GM12891 (cell line): ENCODE data around the gene SMC4.

Source experiments
- PAX5 ChIP-seq: IDR thresholded peaks from 2 replicates; pipeline ENCODE4 v1.6.1; 2011; ENCODE audit warnings: low read length, moderate library complexity, mild to moderate bottlenecking; ENCODE audit not compliant: insufficient read depth, severe bottlenecking
- POLR2A ChIP-seq: IDR thresholded peaks from 2 replicates; pipeline ENCODE4 v1.6.1; 2011; ENCODE audit warnings: low read depth, low read length, control low read depth
- POLR2AphosphoS5 ChIP-seq: IDR thresholded peaks from 2 replicates; pipeline ENCODE4 v1.6.1; 2011; ENCODE audit warnings: low read depth, low read length, control low read depth
- POU2F2 ChIP-seq: IDR thresholded peaks from 2 replicates; pipeline ENCODE4 v1.6.1; 2011; ENCODE audit warnings: low read depth, mild to moderate bottlenecking, control low read depth, low read length, moderate library complexity
- TAF1 ChIP-seq: IDR thresholded peaks from 2 replicates; pipeline ENCODE4 v1.6.1; 2011; ENCODE audit warnings: low read depth, low read length, control low read depth

GRCh38 chr3:160445854-160446253, 46.4 kb downstream of the SMC4 start:
- TF ChIP-seq POLR2AphosphoS5 (no peak), POLR2A (no peak), POU2F2 (no peak), PAX5 (no peak), TAF1 (no peak)
